GM21423 (cell line): ENCODE measurements around the gene SLC12A2.

Experiments used
- ATAC-seq: cut with Tn5 transposase; IDR thresholded peaks from one replicate; pipeline ENCODE4 v1.9.1; 2021; ENCODE audit warnings: mild to moderate bottlenecking, moderate library complexity; ENCODE audit not compliant: unreplicated experiment

The SLC12A2 gene

GRCh38 chr5:128220841-128221240 lies 137.3 kb downstream of the SLC12A2 start:
- no peak for ATAC-seq

- no peak for ATAC-seq
Measured at GRCh38 chr5:128224336-128224735, 140.8 kb downstream of the SLC12A2 start.

GRCh38 chr5:128225245-128226030 lies 141.9 kb downstream of the SLC12A2 start:
- ATAC-seq, result no peak

- ATAC-seq, result no peak
Measured at GRCh38 chr5:128228008-128228407, 144.4 kb downstream of the SLC12A2 start.

- no peak for ATAC-seq
Measured at GRCh38 chr5:128228521-128228920, 145.0 kb downstream of the SLC12A2 start.

GRCh38 chr5:128234928-128235641 lies 151.5 kb downstream of the SLC12A2 start:
- no peak for ATAC-seq

- no peak for ATAC-seq
Measured at GRCh38 chr5:128236334-128236733, 152.8 kb downstream of the SLC12A2 start.

- no peak for ATAC-seq
Measured at GRCh38 chr5:128237000-128237399, 153.4 kb downstream of the SLC12A2 start.

- ATAC-seq, result no peak
Measured at GRCh38 chr5:128237546-128237945, 154.0 kb downstream of the SLC12A2 start.
